Fibroblast of mammary gland (primary cell): ENCODE measurements around the gene MRPS15.
"Not testable (repeated sequence)": the region's sequence is repeated elsewhere in the genome, so short reads cannot be mapped to it uniquely, and the experiment has no call there.

ENCODE experiments used
- DNase-seq: peaks from one replicate; pipeline ENCODE4 v3.0.0-alpha.2; 2010; ENCODE audit warnings: low read depth
- H3K4me3 ChIP-seq: 2 replicates; pipeline ENCODE4 v1.5.1; 2011; ENCODE audit warnings: low read depth, mild to moderate bottlenecking, low read length, moderate library complexity; ENCODE audit not compliant: control insufficient read depth
- TF ChIP-seq, protein P1 (sequence below): conservative IDR thresholded peaks from 2 replicates; pipeline ENCODE4 v1.5.1; 2011; ENCODE audit warnings: low read depth, low read length, inconsistent platforms; ENCODE audit not compliant: control insufficient read depth, insufficient read depth

MRPS15 gene

DNA sequence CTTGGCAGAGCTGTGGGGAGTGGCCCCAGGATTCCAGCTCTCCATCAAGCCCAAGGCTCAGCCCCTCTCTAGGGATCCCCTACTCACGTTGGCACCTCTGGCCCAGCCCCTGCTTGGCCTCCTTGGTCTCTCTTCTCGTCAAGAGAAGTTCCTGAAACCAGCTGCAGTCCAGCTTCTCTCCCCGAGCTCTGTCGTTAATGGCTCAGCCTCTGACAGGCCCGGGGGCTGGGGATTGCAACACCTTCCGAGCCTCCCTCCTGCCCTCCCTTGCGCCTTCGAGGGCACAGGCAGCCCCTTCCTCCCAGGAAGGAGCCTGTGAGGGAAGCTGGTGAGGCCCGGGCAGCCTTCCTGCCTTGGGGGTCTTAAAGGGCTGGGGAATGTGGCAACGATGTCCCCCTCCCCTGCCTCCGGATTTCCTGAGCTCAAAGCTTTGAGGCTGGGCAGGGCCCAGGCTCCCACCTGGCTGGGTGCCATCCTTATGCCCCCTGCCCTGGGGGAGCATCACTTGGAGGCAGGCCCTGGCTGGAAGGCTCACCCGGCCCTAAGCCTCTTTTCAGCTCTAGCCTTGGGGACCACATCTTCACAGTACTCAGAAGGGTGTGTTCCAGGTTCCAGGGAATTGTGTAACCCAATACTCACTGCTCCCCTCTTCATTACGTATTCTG, 18.7 kb upstream of the MRPS15 start, which contains the start of gene CSF3R:
CSF3R (minus strand) TSS at position 190 of the 665 bp plus-strand sequence. CDS start 3,417 bp downstream, outside the sequence.
- TF ChIP-seq, protein P1, sequence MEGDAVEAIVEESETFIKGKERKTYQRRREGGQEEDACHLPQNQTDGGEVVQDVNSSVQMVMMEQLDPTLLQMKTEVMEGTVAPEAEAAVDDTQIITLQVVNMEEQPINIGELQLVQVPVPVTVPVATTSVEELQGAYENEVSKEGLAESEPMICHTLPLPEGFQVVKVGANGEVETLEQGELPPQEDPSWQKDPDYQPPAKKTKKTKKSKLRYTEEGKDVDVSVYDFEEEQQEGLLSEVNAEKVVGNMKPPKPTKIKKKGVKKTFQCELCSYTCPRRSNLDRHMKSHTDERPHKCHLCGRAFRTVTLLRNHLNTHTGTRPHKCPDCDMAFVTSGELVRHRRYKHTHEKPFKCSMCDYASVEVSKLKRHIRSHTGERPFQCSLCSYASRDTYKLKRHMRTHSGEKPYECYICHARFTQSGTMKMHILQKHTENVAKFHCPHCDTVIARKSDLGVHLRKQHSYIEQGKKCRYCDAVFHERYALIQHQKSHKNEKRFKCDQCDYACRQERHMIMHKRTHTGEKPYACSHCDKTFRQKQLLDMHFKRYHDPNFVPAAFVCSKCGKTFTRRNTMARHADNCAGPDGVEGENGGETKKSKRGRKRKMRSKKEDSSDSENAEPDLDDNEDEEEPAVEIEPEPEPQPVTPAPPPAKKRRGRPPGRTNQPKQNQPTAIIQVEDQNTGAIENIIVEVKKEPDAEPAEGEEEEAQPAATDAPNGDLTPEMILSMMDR, result no peak
- no peak within 1 kb of the TSS for H3K4me3 ChIP-seq
- DNase-seq, result no peak

DNA sequence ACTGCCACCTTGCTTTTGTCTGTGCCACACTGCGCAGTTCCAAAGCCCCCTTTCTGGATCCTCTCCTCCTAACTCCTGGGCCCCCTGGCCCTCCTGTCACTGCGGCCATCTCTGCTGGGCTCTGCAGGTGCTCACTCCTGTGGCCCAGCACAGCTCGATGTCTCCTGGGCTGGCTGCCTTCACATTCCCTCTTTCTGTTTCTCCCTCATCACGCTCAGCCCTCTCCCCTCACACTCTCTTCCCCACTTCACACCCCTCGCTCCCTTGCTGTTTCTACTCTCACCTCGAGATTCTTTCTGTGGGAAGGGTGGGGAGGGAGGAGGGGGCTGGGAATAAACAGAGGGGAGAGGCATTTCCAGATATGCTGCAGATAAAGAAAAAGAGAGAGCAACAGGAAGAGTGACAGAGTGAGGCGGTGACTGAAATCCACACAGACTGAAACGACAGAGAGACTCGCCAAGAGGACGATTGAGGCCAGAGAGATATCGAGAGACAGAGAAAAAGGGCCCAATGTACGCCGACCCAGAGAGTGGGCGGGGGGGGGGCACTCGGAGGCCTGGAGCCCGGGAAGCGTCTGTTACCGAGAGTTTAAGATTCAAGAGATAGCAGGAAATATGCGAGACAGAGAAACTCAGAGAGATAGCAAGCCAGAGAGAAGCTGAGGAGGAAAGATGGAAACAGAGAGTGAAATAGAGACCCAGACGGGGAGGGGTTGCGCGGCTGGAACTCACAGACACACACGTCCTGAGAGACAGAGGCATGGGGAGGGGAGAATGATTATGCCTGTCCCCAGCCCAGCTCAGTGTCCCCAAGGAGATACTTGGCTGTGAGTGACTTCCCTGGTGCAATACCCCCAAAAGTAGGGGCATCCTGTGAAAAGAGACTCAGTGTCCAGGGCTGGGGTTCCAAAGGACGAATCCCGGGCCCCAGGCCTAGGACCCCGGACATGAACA, 17.9 kb upstream of the MRPS15 start:
- TF ChIP-seq, protein P1, result no peak
- H3K4me3 ChIP-seq, result no peak overlapping the region
- no peak for DNase-seq

DNA sequence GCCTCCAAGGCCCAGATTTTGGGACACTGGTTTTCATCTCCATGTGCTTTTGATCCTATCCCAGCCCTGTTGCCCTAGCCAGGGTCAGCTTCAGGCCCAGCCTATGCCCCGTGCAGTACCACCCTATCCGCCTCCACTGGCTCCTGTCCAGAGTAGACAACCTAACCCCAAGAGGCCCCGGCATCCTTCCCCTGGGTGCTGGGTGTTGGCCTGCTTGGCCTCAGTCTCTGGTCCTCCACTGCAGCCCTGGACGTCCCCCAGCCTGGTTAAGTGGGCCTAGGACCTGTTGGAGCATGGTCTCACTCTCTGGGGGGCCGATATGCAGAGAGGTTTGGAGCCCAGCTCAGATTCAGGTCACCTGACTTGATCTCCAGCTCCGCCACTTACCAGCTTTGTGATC, 16.9 kb upstream of the MRPS15 start:
- TF ChIP-seq, protein P1, result no peak
- no peak for DNase-seq
- no peak overlapping the region for H3K4me3 ChIP-seq

DNA sequence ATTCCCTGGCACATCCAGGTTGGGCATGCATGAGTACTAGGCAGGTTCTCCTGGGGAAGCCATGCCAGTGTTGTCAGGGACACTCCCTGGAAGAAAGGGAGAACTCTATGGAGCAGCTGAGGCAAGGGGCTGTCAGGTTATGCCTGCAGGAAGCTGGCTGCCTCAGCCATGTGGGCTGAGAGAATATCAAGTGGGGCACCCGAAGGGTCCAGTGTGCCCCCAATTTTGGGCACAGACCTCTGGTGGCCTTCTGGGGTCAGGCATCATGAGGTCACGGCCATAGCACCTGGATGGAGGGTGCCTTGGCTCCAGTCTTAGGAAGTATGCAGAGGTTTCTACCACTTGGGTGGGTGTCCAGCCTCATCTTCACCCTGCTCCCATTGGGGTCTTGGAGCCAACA, 16.0 kb upstream of the MRPS15 start:
- no peak overlapping the region for H3K4me3 ChIP-seq
- TF ChIP-seq, protein P1, result no peak
- DNase-seq, result no peak

DNA sequence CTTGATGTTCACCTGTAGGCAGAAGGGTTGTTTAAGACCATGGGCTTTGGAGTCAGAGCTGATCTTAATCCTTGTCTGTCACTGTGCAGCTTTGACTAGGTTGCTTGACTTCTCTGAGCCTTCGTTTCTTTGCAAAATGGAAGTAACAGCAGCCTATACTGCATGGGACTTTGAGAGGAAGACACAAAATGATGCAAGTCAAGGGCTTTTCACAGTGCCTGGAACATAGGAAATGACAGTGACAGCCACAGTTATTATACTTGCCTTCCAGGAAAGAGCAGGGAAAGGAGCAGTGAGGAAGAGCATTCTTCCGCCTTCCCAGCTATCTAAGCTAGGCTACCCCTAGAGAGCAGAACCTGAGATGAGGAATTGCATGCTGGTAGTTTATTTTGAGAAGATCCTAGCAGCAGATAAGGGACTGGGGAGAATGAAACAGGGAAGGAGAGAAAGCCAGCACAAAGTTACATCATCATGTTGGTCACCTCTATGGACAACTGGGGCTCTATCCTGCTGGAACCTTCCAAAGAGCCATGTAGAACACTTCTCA, 15.4 kb upstream of the MRPS15 start:
- no peak for DNase-seq
- no peak overlapping the region for H3K4me3 ChIP-seq
- TF ChIP-seq, protein P1, result no peak

DNA sequence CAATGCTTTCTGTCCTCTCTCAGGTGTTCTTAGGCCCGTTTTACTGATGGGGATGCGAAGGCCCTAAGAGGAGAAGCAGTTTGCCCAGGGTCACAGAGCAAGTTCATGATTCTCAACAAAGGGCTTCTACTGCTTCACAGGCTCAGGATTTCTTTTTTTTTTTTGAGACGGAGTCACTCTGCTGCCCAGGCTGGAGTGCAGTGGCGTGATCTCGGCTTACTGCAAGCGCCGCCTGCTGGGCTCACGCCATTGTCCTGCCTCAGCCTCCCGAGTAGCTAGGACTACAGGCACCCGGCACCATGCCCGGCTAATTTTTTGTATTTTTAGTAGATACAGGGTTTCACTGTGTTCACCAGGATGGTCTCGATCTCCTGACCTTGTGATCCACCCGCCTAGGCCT, 13.4 kb upstream of the MRPS15 start:
- DNase-seq, H3K4me3 ChIP-seq: not testable (repeated sequence)

DNA sequence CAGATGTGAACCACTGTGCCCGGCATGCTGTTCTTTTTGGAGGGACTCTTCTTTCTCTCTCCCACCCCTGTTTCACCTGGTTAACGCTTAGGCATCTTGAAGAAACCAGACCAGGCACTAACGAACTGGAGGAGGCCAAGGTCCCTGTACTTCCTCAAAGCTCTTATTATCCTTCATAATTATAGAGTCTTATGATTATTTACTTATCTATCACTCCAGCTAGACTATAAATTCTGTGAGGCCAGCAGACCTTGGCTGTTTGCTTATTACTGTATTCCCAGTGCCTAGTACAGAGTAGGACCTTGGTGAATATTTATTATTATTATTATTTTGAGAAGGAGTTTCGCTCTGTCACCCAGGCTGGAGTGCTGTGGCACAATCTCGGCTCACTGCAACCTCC, 12.8 kb upstream of the MRPS15 start:
- TF ChIP-seq, protein P1, result no peak
- H3K4me3 ChIP-seq, result no peak overlapping the region
- no peak for DNase-seq
